ENCODE measurements around the gene INSL3. TPM values are rescaled to one million over a fixed set of nuclear protein-coding genes. Genes with fewer than 3 reads are reported as not detected.
A peak's percentile ranks its signal among the peaks of the same experiment; 100 is the strongest.

Gene INSL3
- total RNA-seq, 1 donor from 2014 or later = not detected

DNA sequence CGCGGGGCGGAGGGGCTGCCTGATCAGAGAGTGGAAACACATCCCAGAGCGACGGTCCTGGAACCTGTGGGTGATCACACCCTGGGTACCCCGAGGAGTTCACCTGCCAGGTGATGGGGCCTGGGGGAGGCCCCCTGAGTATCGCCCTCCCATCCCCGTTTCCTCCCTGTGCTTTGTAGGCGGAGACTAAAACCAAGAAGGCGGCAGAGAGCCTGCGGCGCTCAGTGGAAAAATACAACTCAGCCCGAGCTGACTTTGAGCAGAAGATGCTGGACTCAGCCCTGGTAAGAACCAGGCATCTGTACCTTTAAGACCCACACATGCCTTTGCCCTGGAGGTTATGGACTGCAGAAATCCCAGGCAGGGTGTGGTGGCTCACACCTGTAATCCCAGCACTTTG is 50.7 kb downstream of the INSL3 start:
- TF ChIP-seq, protein P1, sequence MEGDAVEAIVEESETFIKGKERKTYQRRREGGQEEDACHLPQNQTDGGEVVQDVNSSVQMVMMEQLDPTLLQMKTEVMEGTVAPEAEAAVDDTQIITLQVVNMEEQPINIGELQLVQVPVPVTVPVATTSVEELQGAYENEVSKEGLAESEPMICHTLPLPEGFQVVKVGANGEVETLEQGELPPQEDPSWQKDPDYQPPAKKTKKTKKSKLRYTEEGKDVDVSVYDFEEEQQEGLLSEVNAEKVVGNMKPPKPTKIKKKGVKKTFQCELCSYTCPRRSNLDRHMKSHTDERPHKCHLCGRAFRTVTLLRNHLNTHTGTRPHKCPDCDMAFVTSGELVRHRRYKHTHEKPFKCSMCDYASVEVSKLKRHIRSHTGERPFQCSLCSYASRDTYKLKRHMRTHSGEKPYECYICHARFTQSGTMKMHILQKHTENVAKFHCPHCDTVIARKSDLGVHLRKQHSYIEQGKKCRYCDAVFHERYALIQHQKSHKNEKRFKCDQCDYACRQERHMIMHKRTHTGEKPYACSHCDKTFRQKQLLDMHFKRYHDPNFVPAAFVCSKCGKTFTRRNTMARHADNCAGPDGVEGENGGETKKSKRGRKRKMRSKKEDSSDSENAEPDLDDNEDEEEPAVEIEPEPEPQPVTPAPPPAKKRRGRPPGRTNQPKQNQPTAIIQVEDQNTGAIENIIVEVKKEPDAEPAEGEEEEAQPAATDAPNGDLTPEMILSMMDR (IDR thresholded peaks at IDR 0.05) = no peak
- Histone ChIP-seq H3K4me1 (peaks cover 7% of the 10 kb centered on the region), H3K27me3 (no peaks in the 10 kb centered on the region), H3K36me3 (no peaks in the 10 kb centered on the region), H3K9me3 (no peaks in the 10 kb centered on the region), H3K27ac (no peak overlapping the region), H3K4me3 (no peak overlapping the region)
- DNase-seq (ENCODE audit: extremely low spot score in 2 of 2) = no peak
- intact Hi-C loops (cut with DNase I) = no loop called here

DNA sequence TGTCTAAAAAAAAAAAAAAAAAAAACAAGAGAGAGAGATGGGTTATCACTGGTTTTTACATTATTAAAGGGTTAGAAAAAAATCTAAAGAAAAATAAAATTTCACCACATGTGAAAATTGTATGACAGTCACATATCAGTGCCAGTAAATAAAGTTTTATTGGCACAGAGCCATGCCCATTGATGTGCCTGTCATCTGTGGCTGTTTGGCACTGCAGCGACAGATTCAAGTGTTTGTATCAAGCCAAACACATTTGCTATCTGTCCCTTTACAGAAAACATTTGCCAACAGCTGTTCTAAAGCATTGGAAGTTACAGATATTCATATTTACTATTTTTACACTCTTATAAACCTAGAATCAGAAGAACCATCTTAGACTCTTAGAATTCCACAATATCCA is 53.8 kb downstream of the INSL3 start:
- TF ChIP-seq POLR2A (IDR thresholded peaks at IDR 0.05) (no peak), POLR2AphosphoS5 (IDR thresholded peaks at IDR 0.05; ENCODE audit: insufficient read depth in 1 of 2, low read depth in 1 of 2) (no peak)
- TF ChIP-seq, protein P1 (IDR thresholded peaks at IDR 0.05) = no peak
- Histone ChIP-seq H3K27ac (no peak overlapping the region), H3K4me3 (no peak overlapping the region), H3K27me3 (no peaks in the 10 kb centered on the region), H3K9me3 (no peaks in the 10 kb centered on the region), H3K4me1 (peaks cover 7% of the 10 kb centered on the region), H3K36me3 (no peaks in the 10 kb centered on the region)
- intact Hi-C loops (cut with DNase I) = no loop called here
- DNase-seq (ENCODE audit: extremely low spot score in 2 of 2) = no peak

- TF ChIP-seq, protein P1 (IDR thresholded peaks at IDR 0.05) = peak; percentile 7 to 42 (median 39)
- TF ChIP-seq POLR2A (IDR thresholded peaks at IDR 0.05) (no peak), POLR2AphosphoS5 (IDR thresholded peaks at IDR 0.05; ENCODE audit: insufficient read depth in 1 of 2, low read depth in 1 of 2) (no peak)
- no peak overlapping the region for H3K27ac ChIP-seq
- intact Hi-C loops (cut with DNase I) = no loop called here
- no peaks in the 10 kb centered on the region for H3K27me3 ChIP-seq
- H3K4me3 ChIP-seq = no peak overlapping the region
- no peaks in the 10 kb centered on the region for H3K36me3 ChIP-seq
- peaks cover 7% of the 10 kb centered on the region for H3K4me1 ChIP-seq
- no peaks in the 10 kb centered on the region for H3K9me3 ChIP-seq
- DNase-seq (ENCODE audit: extremely low spot score in 2 of 2) = no peak
Measured at GRCh38 chr19:17766543-17767131, 54.7 kb downstream of the INSL3 start.

Small RNA genes lying within 50 kb of the gene (small RNA-seq; reads per million reads assigned to genes)
- gene SNORA68 = not detected

Other genes with a start within 250 kb of the INSL3 start
- 0.49 TPM for gene UNC13A, start 133.2 kb downstream of the INSL3 start, total RNA-seq
- gene MAP1S, start 102.0 kb downstream of the INSL3 start, total RNA-seq = 30.2 TPM
- gene FCHO1, start 70.0 kb downstream of the INSL3 start, total RNA-seq = 12.3 TPM
- gene B3GNT3, start 26.4 kb downstream of the INSL3 start, total RNA-seq = 1.5 TPM
- gene JAK3, start 26.5 kb upstream of the INSL3 start, total RNA-seq = 10.8 TPM
- gene RPL18A, start 38.4 kb upstream of the INSL3 start, total RNA-seq = 1,768 TPM
- gene SLC5A5, start 50.4 kb upstream of the INSL3 start, total RNA-seq = not detected
- gene CCDC124, start 111.5 kb upstream of the INSL3 start, total RNA-seq = 59.7 TPM
- 1.5 TPM for gene KCNN1, start 145.6 kb upstream of the INSL3 start, total RNA-seq
- 54.5 TPM for gene ARRDC2, start 186.7 kb upstream of the INSL3 start, total RNA-seq